A549 (cell line): Measurements from ENCODE around the gene MFN1. TPM values are rescaled to one million over a fixed set of nuclear protein-coding genes. Genes with fewer than 3 reads are reported as not detected.

ENCODE experiments used
- ATAC-seq, 2 experiments: fragments of 200-7000 bp in 1 of 2; fragments of >200 bp in 1 of 2; cut with Nextera tagmentation in 1 of 2; cut with Tn5 transposase in 1 of 2; 3 replicates each; pipeline versions ENCODE4 v1.8.0 to v1.9.1; 2018 to 2020; ENCODE audit warnings: mild to moderate bottlenecking in 1 of 2, moderate library complexity in 1 of 2
- CTCF ChIA-PET: fragments of 300-600 bp; sonication (Branson Sonifier 250); formaldehyde crosslinking; extraction: SDS; loops from one replicate; lab custom pipeline; 2021; ENCODE audit warnings: antibody characterized with exemption, inconsistent platforms; lab: Yijun Ruan, JAX
- POLR2A ChIA-PET: fragments of 350-600 bp; formaldehyde crosslinking; extraction: SDS; loops from one replicate; lab custom pipeline; 2021; ENCODE audit warnings: antibody characterized with exemption, inconsistent platforms; lab: Yijun Ruan, JAX
- DNase-seq, 2 experiments: peaks; one replicate each; pipeline versions ENCODE4 v3.0.0 to v3.0.0-alpha.2; 2011 to 2016; ENCODE audit warnings: low read depth in 1 of 2, low spot score in 1 of 2
- FAIRE-seq: peaks from 2 replicates; lab custom pipeline; 2011; peaks lifted over from hg19 to GRCh38; lab: Jason Lieb, UNC
- H3K27ac ChIP-seq, 2 experiments: fragments of >200 bp; sonication (Bioruptor Twin); formaldehyde crosslinking; 3 replicates each; pipeline ENCODE4 v1.5.1; 2016 to 2017
- H3K4me1 ChIP-seq: fragments of >200 bp; sonication (Bioruptor Twin); formaldehyde crosslinking; 3 replicates; pipeline ENCODE4 v1.6.1; 2016
- H3K4me2 ChIP-seq: fragments of >200 bp; sonication (Bioruptor Twin); formaldehyde crosslinking; 3 replicates; pipeline ENCODE4 v1.6.1; 2016
- H3K4me3 ChIP-seq: fragments of >200 bp; sonication (Bioruptor Twin); formaldehyde crosslinking; 3 replicates; pipeline ENCODE4 v1.5.1; 2016
- H3K9me3 ChIP-seq: fragments of >200 bp; sonication (Bioruptor Twin); formaldehyde crosslinking; 3 replicates; pipeline ENCODE4 v1.6.1; 2016
- CBX8 ChIP-seq: fragments of 200-600 bp; sonication (generic); IDR thresholded peaks from 2 replicates; pipeline ENCODE4 v1.6.1; 2016
- CEBPB ChIP-seq, 2 experiments: fragments of >200 bp in 1 of 2; sonication (Bioruptor Twin) in 1 of 2; formaldehyde crosslinking in 1 of 2; IDR thresholded peaks; 2 replicates each; pipeline ENCODE4 v1.6.1; 2012 to 2016
- CHD2 ChIP-seq: fragments of 150-350 bp; IDR thresholded peaks from 2 replicates; pipeline ENCODE4 v1.6.1; 2014; ENCODE audit warnings: low read length; ENCODE audit not compliant: partially characterized antibody
- CHD4 ChIP-seq: fragments of 200-600 bp; sonication (generic); IDR thresholded peaks from 2 replicates; pipeline ENCODE4 v1.6.1; 2016; ENCODE audit warnings: antibody characterized with exemption, mild to moderate bottlenecking, borderline replicate concordance
- EHMT2 ChIP-seq: fragments of 200-600 bp; sonication (generic); IDR thresholded peaks from 2 replicates; pipeline ENCODE4 v1.6.1; 2016; ENCODE audit warnings: antibody characterized with exemption, low read depth, mild to moderate bottlenecking, moderate library complexity
- EP300 ChIP-seq, 2 experiments: fragments of >200 bp; sonication (Bioruptor Twin); formaldehyde crosslinking; IDR thresholded peaks; 2 replicates in 1 of 2; 3 replicates in 1 of 2; pipeline ENCODE4 v1.6.1; 2016 to 2017
- ESRRA ChIP-seq: fragments of 150-350 bp; IDR thresholded peaks from 2 replicates; pipeline ENCODE4 v1.6.1; 2014; ENCODE audit warnings: mild to moderate bottlenecking, low read length, borderline replicate concordance
- FOSL2 ChIP-seq, 2 experiments: fragments of 450-650 bp in 1 of 2; fragments of >200 bp in 1 of 2; sonication (Bioruptor Twin) in 1 of 2; formaldehyde crosslinking; IDR thresholded peaks; 2 replicates each; pipeline versions ENCODE4 v1.5.0 to v1.6.1; 2016 to 2020; ENCODE audit warnings: mild to moderate bottlenecking in 1 of 2, moderate library complexity in 1 of 2
- HOXA7 ChIP-seq: fragments of 250-450 bp; sonication (Bioruptor Pico); IDR thresholded peaks from 2 replicates; pipeline ENCODE4 v1.5.0; 2020; ENCODE audit warnings: mild to moderate bottlenecking, moderate library complexity
- HOXB13 ChIP-seq: fragments of 250-450 bp; sonication (Bioruptor Pico); IDR thresholded peaks from 2 replicates; pipeline ENCODE4 v1.5.0; 2020; ENCODE audit warnings: low read depth, mild to moderate bottlenecking, moderate library complexity
- JUNB ChIP-seq: fragments of >200 bp; sonication (Bioruptor Twin); formaldehyde crosslinking; IDR thresholded peaks from 2 replicates; pipeline ENCODE4 v1.6.1; 2016
- KDM1A ChIP-seq: fragments of 200-600 bp; sonication (generic); IDR thresholded peaks from 2 replicates; pipeline ENCODE4 v1.6.1; 2016; ENCODE audit warnings: low read depth, mild to moderate bottlenecking
- KDM5A ChIP-seq: fragments of 200-600 bp; sonication (generic); IDR thresholded peaks from 2 replicates; pipeline ENCODE4 v1.6.1; 2016; ENCODE audit warnings: antibody characterized with exemption, mild to moderate bottlenecking
- MAFK ChIP-seq: fragments of 450-650 bp; IDR thresholded peaks from 2 replicates; pipeline ENCODE4 v1.6.1; 2014; ENCODE audit not compliant: partially characterized antibody
- MYC ChIP-seq: IDR thresholded peaks from 2 replicates; pipeline ENCODE4 v1.6.1; 2012; ENCODE audit warnings: mild to moderate bottlenecking, inconsistent platforms, low read length, improper control_type of control experiment, borderline replicate concordance
- PHF8 ChIP-seq: fragments of 200-600 bp; sonication (generic); IDR thresholded peaks from 2 replicates; pipeline ENCODE4 v1.6.1; 2016; ENCODE audit warnings: low read depth, mild to moderate bottlenecking, antibody characterized with exemption, moderate library complexity, borderline replicate concordance
- RCOR1 ChIP-seq: fragments of 150-350 bp; IDR thresholded peaks from 2 replicates; pipeline ENCODE4 v1.6.1; 2014; ENCODE audit warnings: antibody characterized with exemption, low read length, low read depth
- RFX5 ChIP-seq: fragments of 450-650 bp; IDR thresholded peaks from 2 replicates; pipeline ENCODE4 v1.7.1; 2014; ENCODE audit warnings: antibody characterized with exemption, mild to moderate bottlenecking, moderate library complexity
- RNF2 ChIP-seq: fragments of 200-600 bp; sonication (generic); IDR thresholded peaks from 2 replicates; pipeline ENCODE4 v1.6.1; 2016; ENCODE audit warnings: low read depth, mild to moderate bottlenecking, antibody characterized with exemption, moderate library complexity, borderline replicate concordance
- TFCP2L1 ChIP-seq: fragments of 250-450 bp; sonication (Bioruptor Pico); IDR thresholded peaks from 2 replicates; pipeline ENCODE4 v1.5.0; 2021; ENCODE audit warnings: mild to moderate bottlenecking
- ZSCAN20 ChIP-seq: fragments of 250-450 bp; sonication (Bioruptor Pico); IDR thresholded peaks from 2 replicates; pipeline ENCODE4 v1.8.0; 2022; ENCODE audit warnings: mild to moderate bottlenecking, moderate library complexity
- WGBS: methylation state at CpG from one replicate; pipeline ENCODE4 v1.1.6; 2017; ENCODE audit errors: missing lambda C conversion rate; 5-methylcytosine and 5-hydroxymethylcytosine counted together
- polyA plus RNA-seq, 4 experiments: library from polyadenylated mRNA; depleted of rRNA in 3 of 4; stranded (reverse); fragments of >200 nt; fragmentation: RNase III in 1 of 4; extraction: RNeasy Plus Mini Kit Qiagen cat#74134 plus additional on column Dnase treatment in 1 of 4; gene quantifications; 2 replicates in 3 of 4; 3 replicates in 1 of 4; pipeline ENCODE4 v1.2.3, GENCODE V29; 2011 to 2017
- TF ChIP-seq, protein P1 (sequence below): fragments of >200 bp; sonication (Bioruptor Twin); formaldehyde crosslinking; IDR thresholded peaks from 2 replicates; pipeline ENCODE4 v1.6.1; 2016
- TF ChIP-seq, protein P2 (sequence below): IDR thresholded peaks from 2 replicates; pipeline ENCODE4 v1.6.1; 2012; ENCODE audit warnings: low read depth, borderline replicate concordance
- TF ChIP-seq, protein P3 (sequence below): fragments of 250-450 bp; sonication (Bioruptor Pico); IDR thresholded peaks from 2 replicates; pipeline ENCODE4 v1.5.0; 2020; ENCODE audit warnings: low read depth, mild to moderate bottlenecking, moderate library complexity
- TF ChIP-seq, protein P4 (sequence below): fragments of >200 bp; sonication (Bioruptor Twin); formaldehyde crosslinking; IDR thresholded peaks from 3 replicates; pipeline ENCODE4 v1.5.1; 2016
- TF ChIP-seq, protein P5 (sequence below): fragments of >200 bp; sonication (Bioruptor Twin); formaldehyde crosslinking; IDR thresholded peaks from 3 replicates; pipeline ENCODE4 v1.6.1; 2016
- TF ChIP-seq, protein P6 (sequence below): IDR thresholded peaks from 2 replicates; pipeline ENCODE4 v1.6.1; 2012

MFN1 gene
- polyA plus RNA-seq, 2 of the 4 experiments (the other 2 are of a cell fraction), result 21.9 to 51.2 TPM

DNA sequence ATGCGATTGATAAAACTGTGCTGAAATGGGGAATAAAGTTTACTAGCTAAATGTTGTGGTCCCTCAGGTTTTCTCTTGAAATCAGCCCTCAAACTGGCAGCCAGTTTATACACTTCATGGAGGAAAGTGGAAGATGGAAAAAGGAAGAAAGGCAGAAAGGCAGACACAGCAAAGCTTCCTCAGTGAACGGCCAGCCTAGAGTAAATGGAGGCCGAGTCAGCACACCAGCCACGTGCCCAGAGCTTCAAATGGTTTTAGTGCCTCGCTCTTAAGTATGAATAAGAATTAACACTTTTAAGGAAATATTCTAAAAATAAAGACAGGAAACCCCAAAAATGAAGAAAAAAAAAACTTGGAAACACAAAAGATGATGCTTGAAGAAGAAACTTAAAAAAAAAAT is 55.5 kb downstream of the MFN1 start:
- no peak for ATAC-seq

DNA sequence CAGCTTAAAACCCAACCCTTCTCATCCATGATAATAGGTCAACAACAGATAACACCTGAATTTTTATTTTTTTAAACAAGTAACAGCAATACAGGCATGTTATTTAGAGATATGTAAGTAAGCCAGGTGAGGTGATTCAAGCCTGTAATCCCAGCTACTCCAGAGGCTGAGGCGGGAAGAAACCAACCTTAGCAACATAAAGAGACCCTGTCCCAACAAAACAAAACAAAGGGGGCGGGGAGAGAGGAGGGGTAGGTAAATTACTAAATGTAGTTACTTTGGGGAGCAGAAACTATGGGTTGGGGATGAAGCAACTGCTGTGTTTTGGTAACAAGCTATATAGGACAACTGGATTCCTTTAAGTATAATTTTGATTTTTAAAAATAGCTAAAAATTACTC is 56.8 kb downstream of the MFN1 start:
- DNase-seq (no peak), FAIRE-seq (no peak), ATAC-seq (no peak)
- ChIA-PET POLR2A (no interaction called here), CTCF (no interaction called here)
- no peak overlapping the region for H3K27ac ChIP-seq
- H3K4me2 ChIP-seq, result no peak overlapping the region
- no peak overlapping the region for H3K4me3 ChIP-seq
- WGBS, result 96% methylated on average over 2 of the region's 2 CpGs
- H3K4me1 ChIP-seq, result no peaks in the 10 kb centered on the region
- no peaks in the 10 kb centered on the region for H3K9me3 ChIP-seq
- no peak for TF ChIP-seq ESRRA
- TF ChIP-seq, protein P1, sequence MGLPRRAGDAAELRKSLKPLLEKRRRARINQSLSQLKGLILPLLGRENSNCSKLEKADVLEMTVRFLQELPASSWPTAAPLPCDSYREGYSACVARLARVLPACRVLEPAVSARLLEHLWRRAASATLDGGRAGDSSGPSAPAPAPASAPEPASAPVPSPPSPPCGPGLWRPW, result no peak
- no peak for TF ChIP-seq PHF8
- TF ChIP-seq HOXA7, result no peak
- TF ChIP-seq, protein P2, sequence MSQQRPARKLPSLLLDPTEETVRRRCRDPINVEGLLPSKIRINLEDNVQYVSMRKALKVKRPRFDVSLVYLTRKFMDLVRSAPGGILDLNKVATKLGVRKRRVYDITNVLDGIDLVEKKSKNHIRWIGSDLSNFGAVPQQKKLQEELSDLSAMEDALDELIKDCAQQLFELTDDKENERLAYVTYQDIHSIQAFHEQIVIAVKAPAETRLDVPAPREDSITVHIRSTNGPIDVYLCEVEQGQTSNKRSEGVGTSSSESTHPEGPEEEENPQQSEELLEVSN, result no peak
- TF ChIP-seq KDM1A, result no peak
- TF ChIP-seq HOXB13, result no peak
- no peak for TF ChIP-seq CEBPB (IDR thresholded peaks at IDR 0.05)
- TF ChIP-seq MAFK, result no peak
- TF ChIP-seq MYC, result no peak
- TF ChIP-seq, protein P3, sequence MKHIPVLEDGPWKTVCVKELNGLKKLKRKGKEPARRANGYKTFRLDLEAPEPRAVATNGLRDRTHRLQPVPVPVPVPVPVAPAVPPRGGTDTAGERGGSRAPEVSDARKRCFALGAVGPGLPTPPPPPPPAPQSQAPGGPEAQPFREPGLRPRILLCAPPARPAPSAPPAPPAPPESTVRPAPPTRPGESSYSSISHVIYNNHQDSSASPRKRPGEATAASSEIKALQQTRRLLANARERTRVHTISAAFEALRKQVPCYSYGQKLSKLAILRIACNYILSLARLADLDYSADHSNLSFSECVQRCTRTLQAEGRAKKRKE (CRISPR knock-in tag), result no peak
- TF ChIP-seq, protein P4, sequence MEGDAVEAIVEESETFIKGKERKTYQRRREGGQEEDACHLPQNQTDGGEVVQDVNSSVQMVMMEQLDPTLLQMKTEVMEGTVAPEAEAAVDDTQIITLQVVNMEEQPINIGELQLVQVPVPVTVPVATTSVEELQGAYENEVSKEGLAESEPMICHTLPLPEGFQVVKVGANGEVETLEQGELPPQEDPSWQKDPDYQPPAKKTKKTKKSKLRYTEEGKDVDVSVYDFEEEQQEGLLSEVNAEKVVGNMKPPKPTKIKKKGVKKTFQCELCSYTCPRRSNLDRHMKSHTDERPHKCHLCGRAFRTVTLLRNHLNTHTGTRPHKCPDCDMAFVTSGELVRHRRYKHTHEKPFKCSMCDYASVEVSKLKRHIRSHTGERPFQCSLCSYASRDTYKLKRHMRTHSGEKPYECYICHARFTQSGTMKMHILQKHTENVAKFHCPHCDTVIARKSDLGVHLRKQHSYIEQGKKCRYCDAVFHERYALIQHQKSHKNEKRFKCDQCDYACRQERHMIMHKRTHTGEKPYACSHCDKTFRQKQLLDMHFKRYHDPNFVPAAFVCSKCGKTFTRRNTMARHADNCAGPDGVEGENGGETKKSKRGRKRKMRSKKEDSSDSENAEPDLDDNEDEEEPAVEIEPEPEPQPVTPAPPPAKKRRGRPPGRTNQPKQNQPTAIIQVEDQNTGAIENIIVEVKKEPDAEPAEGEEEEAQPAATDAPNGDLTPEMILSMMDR, result no peak
- TF ChIP-seq EHMT2, result no peak
- TF ChIP-seq RCOR1, result no peak
- TF ChIP-seq KDM5A, result no peak
- TF ChIP-seq, protein P5, sequence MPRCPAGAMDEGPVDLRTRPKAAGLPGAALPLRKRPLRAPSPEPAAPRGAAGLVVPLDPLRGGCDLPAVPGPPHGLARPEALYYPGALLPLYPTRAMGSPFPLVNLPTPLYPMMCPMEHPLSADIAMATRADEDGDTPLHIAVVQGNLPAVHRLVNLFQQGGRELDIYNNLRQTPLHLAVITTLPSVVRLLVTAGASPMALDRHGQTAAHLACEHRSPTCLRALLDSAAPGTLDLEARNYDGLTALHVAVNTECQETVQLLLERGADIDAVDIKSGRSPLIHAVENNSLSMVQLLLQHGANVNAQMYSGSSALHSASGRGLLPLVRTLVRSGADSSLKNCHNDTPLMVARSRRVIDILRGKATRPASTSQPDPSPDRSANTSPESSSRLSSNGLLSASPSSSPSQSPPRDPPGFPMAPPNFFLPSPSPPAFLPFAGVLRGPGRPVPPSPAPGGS, result no peak

More for the DNA sequence above, 55.5 kb downstream of the MFN1 start:
- 87% methylated on average over 5 of the region's 5 CpGs for WGBS
- Histone ChIP-seq H3K4me2 (no peak overlapping the region), H3K4me1 (no peaks in the 10 kb centered on the region), H3K9me3 (no peaks in the 10 kb centered on the region), H3K4me3 (no peak overlapping the region), H3K27ac (no peak overlapping the region)
- DNase-seq, result no peak
- TF ChIP-seq TFCP2L1 (CRISPR knock-in tag) (no peak), CHD4 (no peak), CBX8 (no peak), FOSL2 (IDR thresholded peaks at IDR 0.05) (no peak), FOSL2 (CRISPR knock-in tag; IDR thresholded peaks at IDR 0.05) (no peak), RNF2 (no peak), EP300 (IDR thresholded peaks at IDR 0.05) (no peak), JUNB (no peak), ZSCAN20 (CRISPR knock-in tag) (no peak), CHD2 (no peak), RFX5 (no peak), MYC (no peak)
- TF ChIP-seq, protein P5, result no peak
- TF ChIP-seq, protein P3 (CRISPR knock-in tag), result no peak
- TF ChIP-seq, protein P6, sequence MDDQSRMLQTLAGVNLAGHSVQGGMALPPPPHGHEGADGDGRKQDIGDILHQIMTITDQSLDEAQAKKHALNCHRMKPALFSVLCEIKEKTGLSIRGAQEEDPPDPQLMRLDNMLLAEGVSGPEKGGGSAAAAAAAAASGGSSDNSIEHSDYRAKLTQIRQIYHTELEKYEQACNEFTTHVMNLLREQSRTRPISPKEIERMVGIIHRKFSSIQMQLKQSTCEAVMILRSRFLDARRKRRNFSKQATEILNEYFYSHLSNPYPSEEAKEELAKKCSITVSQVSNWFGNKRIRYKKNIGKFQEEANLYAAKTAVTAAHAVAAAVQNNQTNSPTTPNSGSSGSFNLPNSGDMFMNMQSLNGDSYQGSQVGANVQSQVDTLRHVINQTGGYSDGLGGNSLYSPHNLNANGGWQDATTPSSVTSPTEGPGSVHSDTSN, result no peak
- no peak for FAIRE-seq
- CTCF ChIA-PET, result no interaction called here
- POLR2A ChIA-PET, result no interaction called here
